NCI-H345 (cell line): Measurements from ENCODE around the gene EDAR.
A peak's percentile ranks its signal among the peaks of the same experiment; 100 is the strongest.

ENCODE experiments used
- DNase-seq: peaks from one replicate; lab custom pipeline; 2025; lab: John Stamatoyannopoulos, UW

The EDAR gene

GRCh38 chr2:108908713-108909070, 80.3 kb downstream of the EDAR start:
- no peak for DNase-seq

GRCh38 chr2:108907822-108908712, 81.0 kb downstream of the EDAR start:
- DNase-seq = peak; percentile 34

- no peak for DNase-seq
Measured at GRCh38 chr2:108906403-108907077, 82.5 kb downstream of the EDAR start.

GRCh38 chr2:108905906-108906305, 83.1 kb downstream of the EDAR start:
- DNase-seq = no peak

- DNase-seq = no peak
Measured at GRCh38 chr2:108905176-108905575, 83.8 kb downstream of the EDAR start.

- DNase-seq = no peak
Measured at GRCh38 chr2:108904680-108905079, 84.3 kb downstream of the EDAR start.

GRCh38 chr2:108898315-108899082, 90.5 kb downstream of the EDAR start:
- DNase-seq = no peak

- no peak for DNase-seq
Measured at GRCh38 chr2:108896741-108897140, 92.3 kb downstream of the EDAR start.

GRCh38 chr2:108895188-108895587, 93.8 kb downstream of the EDAR start:
- DNase-seq = no peak

GRCh38 chr2:108894766-108895165, 94.3 kb downstream of the EDAR start:
- DNase-seq = no peak

GRCh38 chr2:108893277-108893676, 95.7 kb downstream of the EDAR start:
- no peak for DNase-seq

- no peak for DNase-seq
Measured at GRCh38 chr2:108889907-108890306, 99.1 kb downstream of the EDAR start.

- DNase-seq = peak; percentile 2
Measured at GRCh38 chr2:108884619-108885018, 104.4 kb downstream of the EDAR start.

- DNase-seq = no peak
Measured at GRCh38 chr2:108878276-108878675, 110.7 kb downstream of the EDAR start.

GRCh38 chr2:108877506-108877905, 111.5 kb downstream of the EDAR start:
- no peak for DNase-seq

- no peak for DNase-seq
Measured at GRCh38 chr2:108870069-108870644, 118.9 kb downstream of the EDAR start.

- DNase-seq = no peak
Measured at GRCh38 chr2:108869542-108869941, 119.5 kb downstream of the EDAR start.

- DNase-seq = no peak
Measured at GRCh38 chr2:108868911-108869310, 120.1 kb downstream of the EDAR start.

GRCh38 chr2:108866041-108866440, 123.0 kb downstream of the EDAR start:
- DNase-seq = no peak

GRCh38 chr2:108858894-108859293, 130.1 kb downstream of the EDAR start:
- DNase-seq = no peak

GRCh38 chr2:108855194-108855593, 133.8 kb downstream of the EDAR start:
- DNase-seq = peak; percentile 14

- DNase-seq = no peak
Measured at GRCh38 chr2:108854484-108854883, 134.5 kb downstream of the EDAR start.
